ENCODE results near the gene THUMPD3. TPM values are rescaled to one million over a fixed set of nuclear protein-coding genes. Genes with fewer than 3 reads are reported as not detected.
A peak's percentile ranks its signal among the peaks of the same experiment; 100 is the strongest.

The THUMPD3 gene
- total and polyA plus RNA-seq, 7 donors, result 15.6 to 38.5 (median 30.9) TPM

DNA sequence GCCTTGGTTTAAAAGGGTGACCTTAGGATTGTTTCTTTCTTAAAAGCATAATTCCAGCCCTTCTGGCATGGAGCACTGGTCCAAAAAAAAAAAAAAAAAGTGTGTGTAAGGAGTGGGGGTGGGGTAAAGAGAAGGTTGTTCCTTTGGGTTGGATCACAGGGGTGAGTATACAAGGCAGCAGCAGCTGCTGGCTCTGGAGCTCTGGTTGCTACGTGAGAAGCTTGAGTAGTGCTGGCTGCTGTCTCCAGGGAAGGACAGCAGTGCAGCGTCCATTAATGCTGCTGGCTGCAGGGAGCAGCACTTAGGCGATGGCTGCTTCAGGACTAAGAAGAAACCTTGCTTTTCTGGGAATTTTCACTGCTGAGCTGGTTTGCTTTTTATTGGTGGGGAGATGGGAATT lies 36.9 kb downstream of the THUMPD3 start:
- WGBS, 2 donors, result 0 to 1% methylated on average over 3 of the region's 3 CpGs
- Histone ChIP-seq H3K4me1 (peaks cover 0 to 72% (median 71%) of the 10 kb centered on the region in 4 donors), H3K9me3 (no peaks in the 10 kb centered on the region), H3K36me3 (peaks cover 0 to under 1% (median 0%) of the 10 kb centered on the region in 4 donors), H3K4me3 (peak overlapping the region; percentile 1 to 92 (median 86)), H3K27me3 (no peaks in the 10 kb centered on the region), H3K27ac (peak overlapping the region; percentile 98 to 99 (median 99))
- intact Hi-C loops (cut with DNase I), result loop anchor here (5.0 kb wide), 1 partner anchor 37 kb away; the partner anchor contains the start of gene THUMPD3
- DNase-seq, result peak; percentile 95
- TF ChIP-seq EP300 (IDR thresholded peaks at IDR 0.05), result no peak
- TF ChIP-seq POLR2AphosphoS5 (IDR thresholded peaks at IDR 0.05), result peak in 3 of 4 donors; percentile 57 to 88 (median 73)
- no peak for TF ChIP-seq POLR2A (IDR thresholded peaks at IDR 0.05)
- TF ChIP-seq CTCF (IDR thresholded peaks at IDR 0.05), result no peak

DNA sequence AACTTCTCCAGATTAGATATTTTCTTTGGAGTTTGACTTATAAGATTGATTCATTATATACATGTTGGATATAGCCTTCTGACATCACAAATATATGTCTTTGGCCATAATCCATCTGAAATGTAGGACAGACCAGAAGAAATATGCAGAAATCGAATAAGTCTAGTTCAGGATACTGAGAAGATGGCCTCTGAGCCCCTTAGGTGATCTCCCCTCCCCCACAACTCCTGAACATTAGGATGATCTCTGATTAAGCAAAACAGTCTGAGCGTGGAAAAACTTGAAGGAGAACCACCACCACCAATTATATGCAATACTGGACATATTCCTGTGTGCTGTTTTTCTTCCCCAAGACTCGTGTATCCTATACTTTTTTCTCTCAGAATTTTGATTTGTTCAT lies 37.8 kb downstream of the THUMPD3 start:
- TF ChIP-seq CTCF (IDR thresholded peaks at IDR 0.05), result no peak
- TF ChIP-seq POLR2AphosphoS5 (IDR thresholded peaks at IDR 0.05), result no peak
- TF ChIP-seq EP300 (IDR thresholded peaks at IDR 0.05), result no peak
- TF ChIP-seq POLR2A (IDR thresholded peaks at IDR 0.05), result no peak
- WGBS, 2 donors, result 20 to 36% methylated on average over 3 of the region's 3 CpGs
- H3K4me3 ChIP-seq, result no peak overlapping the region
- H3K27ac ChIP-seq, result peak overlapping the region; percentile 98 to 99 (median 99)
- intact Hi-C loops (cut with DNase I), result no loop called here
- peaks cover 0 to 72% (median 71%) of the 10 kb centered on the region in 4 donors for H3K4me1 ChIP-seq
- H3K9me3 ChIP-seq, result no peaks in the 10 kb centered on the region
- no peaks in the 10 kb centered on the region for H3K36me3 ChIP-seq
- no peaks in the 10 kb centered on the region for H3K27me3 ChIP-seq
- no peak for DNase-seq

DNA sequence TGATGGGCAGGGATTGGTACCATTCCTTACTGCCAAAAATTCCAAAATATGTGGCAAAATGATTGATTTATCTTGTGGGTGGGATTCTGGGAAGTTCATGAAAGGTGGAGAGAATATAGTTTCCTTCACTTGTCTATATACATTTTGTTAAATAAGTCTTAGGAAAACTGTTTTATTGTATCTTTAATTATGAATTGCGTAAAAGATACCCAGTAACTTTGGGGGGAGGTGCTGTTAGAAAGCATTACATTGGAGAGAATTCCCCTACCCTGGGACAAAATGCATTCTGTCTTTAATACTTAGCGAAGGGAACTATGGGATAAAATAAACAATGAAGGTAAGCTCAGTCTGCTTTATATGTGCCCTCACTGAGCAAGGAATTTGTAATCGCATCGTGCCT lies 39.1 kb downstream of the THUMPD3 start:
- TF ChIP-seq POLR2AphosphoS5 (IDR thresholded peaks at IDR 0.05) (no peak), EP300 (IDR thresholded peaks at IDR 0.05) (no peak), POLR2A (IDR thresholded peaks at IDR 0.05) (no peak), CTCF (IDR thresholded peaks at IDR 0.05) (no peak)
- H3K9me3 ChIP-seq, result no peaks in the 10 kb centered on the region
- intact Hi-C loops (cut with DNase I), result no loop called here
- peaks cover 0 to 82% (median 82%) of the 10 kb centered on the region in 4 donors for H3K4me1 ChIP-seq
- no peaks in the 10 kb centered on the region for H3K36me3 ChIP-seq
- H3K27ac ChIP-seq, result peak overlapping the region; percentile 56 to 99 (median 98)
- DNase-seq, result no peak
- H3K4me3 ChIP-seq, result peak overlapping the region in 1 of 4 donors; percentile 14
- 15 to 63% methylated on average over 4 of the region's 4 CpGs for WGBS, 2 donors
- H3K27me3 ChIP-seq, result no peaks in the 10 kb centered on the region

DNA sequence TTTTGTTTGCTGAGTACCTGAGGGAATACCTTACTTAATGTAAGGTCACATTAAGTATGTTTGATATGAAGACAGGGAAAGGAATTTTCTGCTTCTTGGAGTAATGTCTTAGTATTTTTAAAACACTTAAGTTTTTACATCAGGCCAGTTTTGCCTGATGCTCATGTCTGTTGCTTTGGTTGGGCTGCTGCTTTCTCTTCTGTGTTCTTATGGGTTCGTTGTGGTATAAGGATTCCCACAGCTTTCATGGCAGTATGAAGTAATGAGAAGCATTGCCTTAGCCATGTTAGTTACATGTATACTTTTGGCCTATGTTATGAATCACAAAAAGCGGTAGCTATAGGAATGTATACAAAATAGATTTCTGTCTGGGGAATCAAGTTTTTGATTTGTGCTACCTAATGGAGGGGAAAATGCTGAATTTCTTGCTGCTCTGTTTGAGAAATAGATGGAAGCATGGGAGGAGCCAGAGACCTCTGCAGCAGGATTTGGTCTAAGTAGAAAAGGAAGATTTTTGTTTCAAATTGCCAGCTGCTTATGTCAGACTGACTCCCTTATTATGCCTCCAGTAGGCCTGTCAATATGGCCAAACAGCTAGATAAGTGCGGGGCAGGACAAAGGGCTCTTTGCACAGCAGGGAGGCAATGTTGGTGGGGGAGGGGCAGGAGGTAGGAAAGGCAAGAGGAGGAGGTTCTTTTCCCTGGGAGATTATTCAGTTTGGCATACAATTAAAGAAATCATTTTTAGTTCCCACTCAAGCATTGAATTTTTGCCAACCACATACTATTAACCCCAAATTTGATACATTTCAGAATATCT lies 39.8 kb downstream of the THUMPD3 start:
- H3K36me3 ChIP-seq, result no peaks in the 10 kb centered on the region
- peaks cover 0 to 89% (median 88%) of the 10 kb centered on the region in 4 donors for H3K4me1 ChIP-seq
- no peak for TF ChIP-seq POLR2AphosphoS5 (IDR thresholded peaks at IDR 0.05)
- no peak for TF ChIP-seq EP300 (IDR thresholded peaks at IDR 0.05)
- TF ChIP-seq CTCF (IDR thresholded peaks at IDR 0.05), result no peak
- TF ChIP-seq POLR2A (IDR thresholded peaks at IDR 0.05), result no peak
- H3K9me3 ChIP-seq, result no peaks in the 10 kb centered on the region
- peak overlapping the region; percentile 56 to 99 (median 98) for H3K27ac ChIP-seq
- peak overlapping the region in 1 of 4 donors; percentile 14 for H3K4me3 ChIP-seq
- H3K27me3 ChIP-seq, result no peaks in the 10 kb centered on the region
- DNase-seq, result no peak
- WGBS, 2 donors, result 12 to 34% methylated on average over 3 of the region's 3 CpGs
- intact Hi-C loops (cut with DNase I), result no loop called here
